GM18858 (cell line): ENCODE results near the gene C16orf74.

Experiments used
- ATAC-seq: cut with Tn5 transposase; IDR thresholded peaks from one replicate; pipeline ENCODE4 v1.9.1; 2021; ENCODE audit not compliant: unreplicated experiment

The C16orf74 gene

DNA sequence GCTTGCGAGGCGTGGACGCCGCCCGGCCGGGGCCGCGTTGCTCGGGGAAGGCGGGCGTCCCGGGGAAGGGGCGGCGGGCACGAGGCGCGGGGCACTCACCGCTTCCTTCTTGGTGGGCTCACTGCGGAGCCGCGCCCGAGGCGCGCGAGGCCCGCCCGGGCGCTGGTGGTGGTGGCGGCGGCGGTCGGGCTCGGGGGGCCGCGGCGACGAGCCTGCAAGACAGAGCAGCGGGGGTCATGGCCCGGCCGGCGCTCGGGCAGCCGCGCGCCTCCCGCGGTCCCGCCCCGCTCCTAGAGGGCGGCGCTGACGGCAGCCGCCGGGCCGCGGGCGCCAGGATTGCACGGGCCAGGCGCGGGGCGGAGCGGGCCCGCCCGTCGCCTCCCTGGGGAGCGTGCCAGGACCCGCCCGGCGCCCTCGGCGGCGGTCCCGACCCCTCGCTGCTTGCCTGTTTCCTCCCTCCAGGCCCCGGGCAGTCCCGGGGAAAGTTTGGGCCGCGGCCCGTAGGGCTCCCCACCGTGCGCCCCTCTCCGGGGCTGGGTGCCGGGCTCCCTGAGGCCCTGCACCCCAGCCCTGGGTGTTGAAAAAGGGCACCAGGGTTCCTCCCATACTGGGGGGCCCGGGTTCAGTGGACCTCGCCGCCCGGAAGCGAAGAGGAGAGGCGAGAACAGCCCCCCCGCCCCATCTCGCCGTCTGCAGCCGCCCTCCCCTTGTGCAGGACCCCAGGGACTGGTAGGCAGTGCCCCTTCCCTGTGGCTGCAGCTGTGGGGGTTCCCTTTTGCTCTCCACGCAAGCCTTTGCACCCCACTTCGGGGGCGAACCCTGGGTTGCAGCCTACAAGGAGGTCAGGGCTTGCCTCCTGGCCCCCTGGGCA, at the start of gene C16orf74:
Gene C16orf74 (minus strand): TSS at position 270 of the 871 bp plus-strand sequence. CDS start 15,879 bp downstream, outside the sequence.
- no peak for ATAC-seq

DNA sequence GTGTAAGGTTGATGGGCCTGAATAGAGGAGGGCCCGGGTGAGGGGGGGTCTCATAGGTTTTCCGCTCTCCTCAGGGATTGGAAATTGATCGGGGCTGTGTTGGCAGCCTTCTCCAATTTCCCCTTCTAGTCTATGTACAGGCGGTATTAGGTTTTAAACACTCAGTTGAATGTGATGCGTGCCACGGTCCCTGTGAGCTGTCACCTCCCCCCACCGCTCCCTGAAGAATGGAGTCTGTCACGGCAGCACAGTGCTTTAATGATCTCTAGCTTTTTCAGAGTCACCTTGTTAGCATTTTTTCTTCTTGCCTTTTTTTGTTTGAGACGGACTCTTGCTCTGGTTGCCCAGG, 49.4 kb upstream of the C16orf74 start:
- ATAC-seq, result no peak

GRCh38 chr16:85799497-85800320, 48.8 kb upstream of the C16orf74 start, which contains the start of the genes COX4I1 and EMC8:
COX4I1 (plus strand) TSS chr16:85799695; CDS start chr16:85801206, 1,511 bp downstream.
EMC8 (minus strand) TSS chr16:85799544; CDS start chr16:85799295, 249 bp downstream.
- peak; percentile 54 for ATAC-seq

GRCh38 chr16:85798901-85799496, 48.1 kb upstream of the C16orf74 start:
- ATAC-seq, result no peak

DNA sequence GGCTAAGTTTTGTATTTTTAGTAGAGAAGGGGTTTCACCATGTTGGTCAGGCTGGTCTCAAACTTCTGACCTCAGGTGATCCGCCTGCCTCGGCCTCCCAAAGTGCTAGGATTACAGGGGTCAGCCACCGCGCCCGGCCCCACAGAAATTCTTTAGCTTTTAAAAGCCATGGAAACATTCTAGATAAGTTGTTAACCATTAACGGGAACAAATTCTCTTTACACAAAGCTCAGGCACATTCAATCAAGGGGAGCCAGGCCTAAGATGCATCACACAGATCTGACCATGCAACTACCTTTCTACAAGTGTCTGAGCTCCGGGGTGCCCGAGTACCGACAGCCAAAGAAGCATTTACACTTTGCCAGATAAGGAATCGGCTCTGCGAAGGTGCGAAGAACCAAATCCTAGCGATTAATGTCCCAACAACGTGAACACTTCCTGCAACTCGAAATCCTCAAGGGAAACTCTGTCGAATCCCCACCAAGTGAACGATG, 47.4 kb upstream of the C16orf74 start:
- no peak for ATAC-seq

DNA sequence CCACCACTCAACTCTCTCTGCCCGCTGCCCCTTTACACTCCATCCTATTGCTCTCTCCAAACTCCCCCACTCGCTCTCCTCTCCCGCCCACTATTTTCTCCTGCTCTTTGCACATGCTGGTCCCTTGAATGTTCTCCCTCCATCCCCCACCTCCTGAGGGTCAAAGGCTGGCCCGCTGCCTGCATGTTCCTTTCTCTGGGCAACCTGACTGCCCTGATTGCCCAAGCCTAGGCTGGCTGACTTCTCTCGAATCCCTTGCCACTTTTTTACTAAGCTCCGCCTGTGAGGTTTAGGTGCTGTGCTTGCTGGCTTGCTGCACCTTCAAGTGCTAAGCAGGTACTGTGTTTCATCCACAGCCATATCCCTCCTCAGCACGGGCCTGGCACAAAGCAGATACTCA, 45.7 kb upstream of the C16orf74 start:
- no peak for ATAC-seq

- ATAC-seq, result no peak
These were observed 45.3 kb upstream of the C16orf74 start for GRCh38 chr16:85796152-85796551.

DNA sequence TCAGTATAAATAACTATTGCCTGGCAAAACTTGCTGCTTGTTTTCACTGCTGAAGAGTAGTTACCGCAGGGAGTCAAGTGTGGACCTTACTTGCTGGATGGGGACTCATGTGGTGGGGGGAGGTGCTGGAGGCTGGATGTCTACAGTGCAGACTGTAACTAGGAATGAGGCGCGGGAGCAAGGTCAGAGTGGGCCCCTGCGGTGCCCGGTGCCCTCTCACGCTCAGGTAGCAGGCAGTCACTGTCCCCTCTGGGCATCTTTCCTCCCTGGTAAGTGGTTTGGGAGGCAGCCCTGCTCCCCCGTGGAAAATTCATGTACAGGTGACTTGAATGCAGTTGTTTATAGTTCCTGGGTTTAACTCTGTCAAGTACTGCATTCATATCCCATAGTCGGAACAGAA, 43.8 kb upstream of the C16orf74 start:
- ATAC-seq, result no peak

DNA sequence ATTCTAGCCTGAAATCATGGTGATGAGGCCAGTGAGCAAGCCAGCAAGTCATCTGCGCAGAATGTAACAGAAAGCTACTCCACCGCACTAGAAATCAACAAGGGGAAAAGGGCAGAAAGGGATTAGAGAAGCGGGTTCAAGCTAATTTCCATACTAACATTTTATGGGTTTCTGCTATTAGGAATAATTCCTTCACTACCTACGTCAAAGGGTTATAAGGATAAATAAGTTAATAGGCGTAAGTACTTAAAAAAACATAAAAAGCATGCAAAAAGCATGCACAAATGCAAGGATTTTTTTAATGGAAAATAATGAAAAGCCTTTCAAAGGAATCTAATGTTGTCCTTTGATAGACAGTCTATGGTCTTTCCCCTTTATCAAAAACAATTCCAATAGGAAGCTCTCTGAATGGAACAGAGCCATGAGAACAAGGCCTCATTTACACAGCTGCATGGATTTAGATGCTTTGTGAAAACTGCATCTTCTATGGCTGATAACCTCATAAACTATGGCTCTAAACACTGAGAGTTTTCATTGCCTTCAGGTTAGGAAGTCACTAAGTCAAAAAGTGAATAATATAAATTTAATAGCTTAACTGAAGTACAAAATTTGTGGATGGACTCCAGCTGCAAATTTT, 42.9 kb upstream of the C16orf74 start:
- ATAC-seq, result no peak

- ATAC-seq, result no peak
These were observed 38.9 kb upstream of the C16orf74 start for GRCh38 chr16:85789773-85790172.

DNA sequence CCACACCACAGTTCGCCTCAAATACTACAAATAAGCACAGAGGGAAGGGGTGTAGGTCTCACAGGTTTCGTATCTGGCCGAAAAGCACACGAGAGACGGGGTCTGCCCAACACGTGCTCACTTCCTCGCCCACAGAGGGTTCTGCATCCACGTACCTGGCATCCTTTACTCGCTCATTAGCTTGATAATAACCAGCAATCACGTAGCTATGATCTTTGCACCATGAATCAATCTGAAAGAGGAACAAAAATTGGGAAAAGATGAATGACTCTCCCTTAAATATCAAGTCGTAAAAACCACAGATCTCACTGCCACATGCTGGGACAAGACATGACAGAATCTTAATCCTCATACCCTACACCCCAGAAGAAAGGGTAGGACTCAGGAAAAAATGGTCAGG, 37.9 kb upstream of the C16orf74 start:
- ATAC-seq, result no peak

DNA sequence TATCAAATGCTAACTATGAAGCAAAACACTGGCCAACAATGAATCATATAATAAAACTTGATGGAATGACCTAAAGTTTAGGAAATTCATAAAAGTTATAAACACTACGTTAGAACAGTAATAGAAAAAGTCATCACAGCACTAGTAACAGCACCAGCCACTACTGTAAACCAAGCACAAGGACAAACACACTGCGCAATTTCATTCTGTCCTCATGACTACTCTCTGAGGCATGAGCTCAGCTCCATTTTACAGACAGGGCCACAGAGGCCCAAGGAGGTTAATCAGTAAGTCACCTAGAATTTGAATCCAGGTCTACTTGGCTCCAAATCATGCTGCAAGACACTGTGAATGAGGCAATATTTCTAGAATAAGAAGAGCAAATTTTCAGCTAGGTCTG, 35.0 kb upstream of the C16orf74 start:
- no peak for ATAC-seq

DNA sequence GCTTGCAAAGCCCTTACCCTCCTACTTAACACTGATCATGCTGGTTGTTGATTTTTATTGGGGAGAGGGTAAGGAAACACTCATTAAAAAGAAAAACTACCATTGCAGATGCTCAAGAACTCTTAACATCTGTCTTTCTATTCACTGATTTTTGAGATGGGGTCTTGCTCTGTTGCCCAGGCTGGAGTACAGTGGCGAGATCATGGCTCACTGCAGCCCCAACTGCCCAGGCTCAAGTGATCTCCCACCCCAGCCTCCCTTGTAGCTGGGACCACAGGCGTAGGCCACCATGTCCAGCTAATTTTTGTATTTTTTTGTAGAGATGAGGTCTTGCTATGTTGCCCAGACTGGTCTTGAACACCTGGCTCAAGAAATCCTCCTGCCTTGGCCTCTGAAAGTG, 33.9 kb upstream of the C16orf74 start:
- ATAC-seq, result no peak

- ATAC-seq, result no peak
These were observed 32.5 kb upstream of the C16orf74 start for GRCh38 chr16:85783441-85783840.

DNA sequence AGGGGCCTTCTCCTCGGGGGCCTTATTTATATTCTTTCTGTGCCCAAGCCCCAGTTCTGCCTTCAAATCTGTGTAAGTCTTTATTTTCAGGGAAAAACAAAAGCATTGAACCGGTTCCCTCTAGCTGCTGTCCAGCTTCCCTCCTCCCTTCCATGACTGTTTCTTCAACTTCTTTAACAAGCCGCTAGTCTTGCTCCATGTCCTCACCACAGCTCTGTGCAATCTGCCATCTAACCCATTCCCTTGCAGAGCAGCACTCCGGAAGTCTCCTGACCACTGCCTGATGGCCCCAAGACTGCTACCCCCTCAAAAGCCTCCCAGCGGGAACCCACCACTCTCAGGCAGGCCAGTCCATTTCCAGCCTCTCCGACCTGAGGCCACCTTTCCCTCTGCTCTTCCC, 31.6 kb upstream of the C16orf74 start:
- ATAC-seq, result no peak

DNA sequence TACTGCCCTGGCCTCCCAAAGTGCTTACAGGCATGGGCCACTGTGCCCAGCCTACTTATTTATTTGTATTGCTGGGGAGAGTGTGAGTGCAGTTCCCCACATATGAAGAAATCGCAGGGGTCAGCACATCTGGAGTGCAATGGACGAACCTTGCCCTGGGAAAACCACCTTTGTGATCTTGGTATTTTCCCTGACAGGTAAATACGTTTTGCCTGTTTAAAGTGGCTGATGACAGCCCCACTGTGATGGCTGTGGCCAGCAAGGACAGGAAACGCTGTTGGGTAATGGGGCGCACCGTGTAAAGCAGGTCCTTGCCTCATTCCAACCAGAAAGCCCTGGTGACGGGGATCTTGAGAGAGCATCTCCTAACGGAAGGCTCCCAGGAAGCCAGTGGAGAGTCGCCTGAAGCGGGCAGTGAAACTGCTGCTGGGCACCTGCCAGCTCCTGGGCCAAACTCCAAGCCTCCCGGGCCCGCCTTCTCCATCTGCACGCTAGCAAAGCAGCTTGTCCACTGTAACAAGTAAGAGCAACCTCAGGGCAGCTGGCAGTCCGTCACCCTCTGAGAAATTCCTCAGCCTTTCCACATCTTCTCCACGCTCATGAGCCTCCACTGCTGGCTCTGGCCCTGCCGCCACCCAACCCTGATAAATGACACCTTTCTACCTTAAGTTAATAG, 30.9 kb upstream of the C16orf74 start:
- ATAC-seq, result no peak

DNA sequence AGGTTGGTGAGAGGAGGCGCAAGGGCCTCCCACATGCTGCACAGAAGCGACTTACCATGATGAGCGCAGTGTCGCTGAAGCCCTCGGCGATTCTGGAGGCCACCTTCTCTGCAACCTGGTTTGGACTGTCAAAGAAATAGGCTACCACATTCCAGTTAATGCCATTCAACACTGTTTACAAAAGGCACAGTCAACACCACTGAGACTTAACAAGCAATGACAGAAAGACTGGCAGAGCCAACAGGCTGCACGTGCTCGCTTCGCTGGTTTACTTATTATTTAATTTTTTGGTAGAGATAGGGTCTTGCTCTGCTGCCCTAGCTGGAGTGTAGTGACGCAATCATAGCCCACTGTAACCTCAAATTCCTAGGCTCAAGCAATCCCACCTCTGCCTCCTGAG, 30.3 kb upstream of the C16orf74 start:
- ATAC-seq, result no peak

- no peak for ATAC-seq
These were observed 29.4 kb upstream of the C16orf74 start for GRCh38 chr16:85780281-85780680.

DNA sequence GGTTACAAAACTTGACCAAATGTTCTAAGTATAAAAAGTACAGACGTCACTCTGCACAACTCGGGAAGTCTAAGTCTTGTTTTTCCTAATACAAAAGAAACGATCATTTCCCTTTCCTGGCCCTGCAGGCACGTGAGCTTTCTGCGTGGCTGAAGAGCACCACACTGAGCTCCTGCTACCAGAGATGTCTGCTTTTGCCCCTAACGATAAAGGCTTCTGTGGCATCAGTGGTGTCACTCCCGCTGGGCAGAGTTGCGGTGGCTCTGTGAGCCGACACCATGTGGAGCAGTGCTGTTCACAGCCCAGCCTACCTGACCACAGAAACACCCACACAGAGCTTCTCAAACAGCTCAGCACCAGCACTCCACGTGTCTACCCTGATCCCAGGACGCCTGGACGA, 28.0 kb upstream of the C16orf74 start:
- no peak for ATAC-seq

DNA sequence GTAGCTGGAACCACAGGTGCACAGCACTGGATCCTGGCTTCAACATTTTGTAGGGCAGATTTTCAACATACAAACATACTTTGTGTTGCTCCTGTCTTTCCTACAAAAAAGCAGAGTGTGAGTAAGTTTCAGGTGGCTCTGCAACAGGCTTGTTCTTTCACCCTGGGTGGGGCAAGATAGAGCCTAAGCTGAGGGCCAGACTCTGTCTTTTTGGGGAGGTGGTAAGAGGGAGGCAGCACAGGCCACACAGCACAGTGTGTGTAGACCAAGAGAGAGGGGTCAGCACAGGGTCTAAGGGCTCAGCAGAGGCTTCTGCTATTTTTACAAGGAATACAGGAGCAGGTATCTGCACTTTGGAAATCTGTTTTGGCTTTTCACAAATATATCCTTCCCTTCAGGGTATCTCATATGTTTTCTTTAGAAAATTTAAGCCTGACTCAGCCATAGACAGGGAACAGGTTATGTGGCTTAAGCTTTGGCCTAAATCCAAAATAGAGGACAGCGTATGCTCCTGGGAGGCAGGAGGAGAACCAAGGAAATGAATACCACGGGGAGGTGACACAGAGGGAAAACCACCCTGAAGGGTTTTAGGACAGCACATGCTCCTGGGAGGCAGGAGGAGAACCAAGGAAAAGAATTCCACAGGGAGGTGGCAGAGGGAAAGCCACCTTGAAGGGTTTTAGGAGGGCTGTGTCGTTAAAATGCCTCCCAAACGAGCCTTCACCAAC, 26.9 kb upstream of the C16orf74 start:
- no peak for ATAC-seq
